22Rv1 (cell line): ENCODE results near the gene HYDIN.

Source experiments
- ZFX ChIP-seq: fragments of 450-650 bp; IDR thresholded peaks from 2 replicates; pipeline ENCODE4 v1.6.1; 2017; ENCODE audit warnings: antibody characterized with exemption, borderline replicate concordance
- TF ChIP-seq, protein P1 (sequence below): fragments of 450-650 bp; IDR thresholded peaks from 2 replicates; pipeline ENCODE4 v1.5.1; 2017; ENCODE audit warnings: mild to moderate bottlenecking

DNA sequence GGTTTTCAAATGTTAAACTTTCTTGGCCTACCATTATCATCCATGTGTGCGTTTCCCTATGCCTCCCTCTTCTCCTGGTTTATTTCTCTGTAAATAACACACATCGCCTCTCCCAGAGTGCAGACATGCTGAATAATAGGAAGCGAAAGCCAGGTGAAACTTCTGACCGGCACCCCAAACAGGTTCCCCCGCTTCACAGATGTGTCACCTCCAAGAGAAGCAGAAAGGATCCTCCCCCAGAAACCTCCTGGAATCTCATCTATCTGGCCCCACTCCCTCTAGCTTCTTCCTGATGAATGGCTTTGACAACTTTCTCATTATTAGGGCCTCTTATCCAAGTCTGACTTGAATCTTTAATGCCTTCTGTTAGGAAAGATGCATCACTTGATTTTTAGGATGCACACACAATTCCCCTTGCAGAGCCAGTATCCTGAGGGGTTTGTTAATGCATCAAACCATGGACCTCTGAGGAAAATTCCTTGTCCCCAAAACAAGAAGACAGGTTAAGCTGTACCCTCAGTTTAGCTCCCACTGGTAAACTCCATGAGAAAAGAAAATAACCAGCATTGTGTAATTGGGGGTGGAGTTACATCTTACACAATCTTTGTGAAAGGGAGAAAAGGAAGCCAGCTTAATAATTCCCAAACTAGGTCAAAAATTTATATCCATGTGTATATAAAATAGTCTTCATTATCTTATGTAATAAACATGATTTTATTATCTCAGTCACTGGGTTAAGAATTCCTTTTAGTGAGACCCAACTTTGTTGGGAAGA lies 20.1 kb upstream of the HYDIN start:
- TF ChIP-seq, protein P1, sequence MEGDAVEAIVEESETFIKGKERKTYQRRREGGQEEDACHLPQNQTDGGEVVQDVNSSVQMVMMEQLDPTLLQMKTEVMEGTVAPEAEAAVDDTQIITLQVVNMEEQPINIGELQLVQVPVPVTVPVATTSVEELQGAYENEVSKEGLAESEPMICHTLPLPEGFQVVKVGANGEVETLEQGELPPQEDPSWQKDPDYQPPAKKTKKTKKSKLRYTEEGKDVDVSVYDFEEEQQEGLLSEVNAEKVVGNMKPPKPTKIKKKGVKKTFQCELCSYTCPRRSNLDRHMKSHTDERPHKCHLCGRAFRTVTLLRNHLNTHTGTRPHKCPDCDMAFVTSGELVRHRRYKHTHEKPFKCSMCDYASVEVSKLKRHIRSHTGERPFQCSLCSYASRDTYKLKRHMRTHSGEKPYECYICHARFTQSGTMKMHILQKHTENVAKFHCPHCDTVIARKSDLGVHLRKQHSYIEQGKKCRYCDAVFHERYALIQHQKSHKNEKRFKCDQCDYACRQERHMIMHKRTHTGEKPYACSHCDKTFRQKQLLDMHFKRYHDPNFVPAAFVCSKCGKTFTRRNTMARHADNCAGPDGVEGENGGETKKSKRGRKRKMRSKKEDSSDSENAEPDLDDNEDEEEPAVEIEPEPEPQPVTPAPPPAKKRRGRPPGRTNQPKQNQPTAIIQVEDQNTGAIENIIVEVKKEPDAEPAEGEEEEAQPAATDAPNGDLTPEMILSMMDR = no peak
- no peak for TF ChIP-seq ZFX
